ENCODE measurements around the gene PHACTR1.

- TF ChIP-seq POLR2AphosphoS5 (IDR thresholded peaks at IDR 0.05; ENCODE audit: borderline replicate concordance, low read depth, low read length) (no peak), EZH2 (IDR thresholded peaks at IDR 0.05) (no peak), FOXP2 (optimal IDR thresholded peaks at IDR 0.05; ENCODE audit: control extremely low read depth, extremely low read length, insufficient read depth) (no peak)
Measured at GRCh38 chr6:13238017-13238416, 521.5 kb downstream of the PHACTR1 start.

Measured in SK-N-MC (cell line).